Measurements from ENCODE around the gene NXN.

NXN gene

GRCh38 chr17:987931-988330 lies 8.4 kb upstream of the NXN start:
- TF ChIP-seq ZFX (IDR thresholded peaks at IDR 0.05) = no peak
- TF ChIP-seq, protein P1, sequence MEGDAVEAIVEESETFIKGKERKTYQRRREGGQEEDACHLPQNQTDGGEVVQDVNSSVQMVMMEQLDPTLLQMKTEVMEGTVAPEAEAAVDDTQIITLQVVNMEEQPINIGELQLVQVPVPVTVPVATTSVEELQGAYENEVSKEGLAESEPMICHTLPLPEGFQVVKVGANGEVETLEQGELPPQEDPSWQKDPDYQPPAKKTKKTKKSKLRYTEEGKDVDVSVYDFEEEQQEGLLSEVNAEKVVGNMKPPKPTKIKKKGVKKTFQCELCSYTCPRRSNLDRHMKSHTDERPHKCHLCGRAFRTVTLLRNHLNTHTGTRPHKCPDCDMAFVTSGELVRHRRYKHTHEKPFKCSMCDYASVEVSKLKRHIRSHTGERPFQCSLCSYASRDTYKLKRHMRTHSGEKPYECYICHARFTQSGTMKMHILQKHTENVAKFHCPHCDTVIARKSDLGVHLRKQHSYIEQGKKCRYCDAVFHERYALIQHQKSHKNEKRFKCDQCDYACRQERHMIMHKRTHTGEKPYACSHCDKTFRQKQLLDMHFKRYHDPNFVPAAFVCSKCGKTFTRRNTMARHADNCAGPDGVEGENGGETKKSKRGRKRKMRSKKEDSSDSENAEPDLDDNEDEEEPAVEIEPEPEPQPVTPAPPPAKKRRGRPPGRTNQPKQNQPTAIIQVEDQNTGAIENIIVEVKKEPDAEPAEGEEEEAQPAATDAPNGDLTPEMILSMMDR (conservative IDR thresholded peaks at IDR 0.05) = no peak
- no peak overlapping the region for H3K27ac ChIP-seq

- H3K27ac ChIP-seq = no peak overlapping the region
- TF ChIP-seq ZFX (IDR thresholded peaks at IDR 0.05) = no peak
- TF ChIP-seq, protein P1 (conservative IDR thresholded peaks at IDR 0.05) = no peak
These were observed 6.8 kb upstream of the NXN start for GRCh38 chr17:986322-986929.

DNA sequence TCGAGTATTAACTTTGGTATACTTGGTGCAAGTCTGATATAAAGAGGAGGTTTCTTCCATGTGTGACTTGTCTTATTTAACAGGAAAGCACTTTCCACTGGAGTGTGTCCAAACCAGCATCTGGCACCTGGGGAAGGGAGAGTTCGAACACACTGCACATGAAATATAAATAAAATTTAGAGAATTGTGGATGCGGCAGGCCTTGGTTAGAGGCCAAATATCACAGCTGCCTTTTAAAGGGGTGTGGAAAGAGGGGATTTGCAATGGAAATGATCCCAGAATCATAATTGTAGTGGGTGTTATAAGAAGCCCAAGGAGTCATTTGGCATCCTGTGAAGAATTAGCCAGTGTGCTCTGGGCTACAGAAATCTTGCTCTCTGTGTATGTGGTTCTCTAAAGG lies 4.3 kb upstream of the NXN start:
- no peak overlapping the region for H3K27ac ChIP-seq
- no peak for TF ChIP-seq ZFX (IDR thresholded peaks at IDR 0.05)
- TF ChIP-seq, protein P1 (conservative IDR thresholded peaks at IDR 0.05) = no peak

DNA sequence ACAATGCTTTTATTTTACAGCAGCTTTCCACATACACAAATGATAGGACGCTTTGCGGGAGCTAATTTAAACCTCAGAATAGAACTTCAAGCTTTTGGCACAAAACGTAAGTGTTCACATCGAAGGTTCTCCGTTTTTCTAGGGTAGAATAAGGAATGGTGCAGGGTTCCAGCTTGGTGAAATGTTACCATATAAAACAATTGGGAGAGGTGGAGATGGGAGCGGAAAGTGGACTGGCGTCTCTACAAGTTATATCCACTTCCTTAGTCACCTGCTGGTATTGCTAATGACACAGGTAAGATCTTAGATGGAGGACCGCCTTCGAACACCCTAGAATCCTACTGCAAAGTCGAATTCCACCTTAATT lies 1.7 kb upstream of the NXN start:
- H3K27ac ChIP-seq = no peak overlapping the region

GRCh38 chr17:980406-981291 lies 1.1 kb upstream of the NXN start:
- TF ChIP-seq, protein P1 (conservative IDR thresholded peaks at IDR 0.05) = peak; percentile 87
- TF ChIP-seq ZFX (IDR thresholded peaks at IDR 0.05) = no peak
- peak overlapping the region; percentile 38 for H3K27ac ChIP-seq

More for the DNA sequence above, 1.7 kb upstream of the NXN start:
- TF ChIP-seq, protein P1 (conservative IDR thresholded peaks at IDR 0.05) = peak; percentile 56
- TF ChIP-seq ZFX (IDR thresholded peaks at IDR 0.05) = no peak

DNA sequence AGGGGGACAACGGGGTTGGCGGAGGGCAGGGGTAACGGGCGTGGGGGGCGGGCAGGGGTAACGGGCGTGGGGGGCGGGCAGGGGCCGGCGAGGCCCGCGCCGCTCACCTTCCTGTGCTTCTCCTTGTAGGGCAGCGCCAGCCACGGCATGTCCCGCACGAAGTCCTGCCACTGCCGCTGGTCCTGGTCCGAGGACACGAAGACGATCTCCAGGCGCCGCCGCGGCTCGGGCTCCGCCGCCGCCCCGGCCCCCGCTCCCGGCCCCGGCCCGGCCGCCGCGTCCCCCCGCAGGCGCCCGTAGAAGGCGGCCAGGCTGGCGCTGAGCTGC lies 401 bp downstream of the NXN start:
- TF ChIP-seq ZFX (IDR thresholded peaks at IDR 0.05) = no peak
- TF ChIP-seq, protein P1 (conservative IDR thresholded peaks at IDR 0.05) = no peak
- peak overlapping the region; percentile 38; the same call in 1 of the 2 replicates for H3K27ac ChIP-seq

Data from C4-2B (cell line).